ENCODE results near the gene SHLD1. TPM values are rescaled to one million over a fixed set of nuclear protein-coding genes. Genes with fewer than 3 reads are reported as not detected.
A peak's percentile ranks its signal among the peaks of the same experiment; 100 is the strongest.

SHLD1 gene
- total and polyA plus RNA-seq, 2 donors (not counting 1 experiment from before 2014, with no cell fraction given), result 3.3 to 4.2 TPM

DNA sequence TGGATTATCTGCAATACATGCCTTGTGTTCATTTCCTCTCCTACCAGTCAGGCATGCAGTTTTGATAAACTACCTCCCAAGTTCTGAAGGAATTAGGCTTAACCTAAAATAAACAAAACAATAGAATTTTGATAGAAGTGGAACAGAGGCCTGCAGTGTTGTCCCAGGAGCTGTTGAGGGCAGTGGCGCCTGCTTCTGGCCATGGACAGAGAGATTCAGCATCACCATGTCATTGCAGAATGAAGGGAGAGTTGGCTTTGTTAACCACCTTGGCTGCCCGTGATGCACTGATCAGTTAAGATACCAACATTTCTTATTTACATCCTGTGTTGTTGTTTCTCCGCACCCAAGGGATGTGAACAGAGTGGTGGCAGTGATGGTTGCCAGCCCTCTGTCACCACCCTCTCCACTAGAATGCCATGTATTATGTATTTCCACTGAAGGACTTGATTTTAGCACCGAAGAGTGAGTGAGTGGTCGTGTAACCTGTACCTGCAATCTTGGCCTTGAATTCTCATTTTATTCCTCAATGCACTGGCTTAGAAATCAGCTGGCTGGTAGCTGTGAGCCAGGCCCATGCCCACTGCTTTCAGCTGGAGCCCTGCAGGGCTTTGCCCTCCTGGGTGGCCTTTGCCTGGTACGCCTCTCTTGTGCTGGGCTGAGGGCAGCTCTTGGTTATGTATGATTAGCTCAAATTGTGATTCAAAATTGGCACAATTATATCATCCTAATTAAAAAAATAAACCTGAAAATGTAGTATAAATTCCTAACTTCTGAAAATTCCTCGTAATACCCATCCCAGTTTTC is 56.5 kb downstream of the SHLD1 start:
- H3K9ac ChIP-seq (ENCODE audit: insufficient read depth, low read length), result no peak overlapping the region
- DNase-seq (ENCODE audit: low read depth in 2 of 2), result no peak
- TF ChIP-seq CTCF (conservative IDR thresholded peaks at IDR 0.05 in 1 of 2, IDR thresholded peaks at IDR 0.05 in 1 of 2; ENCODE audit: low read depth in 1 of 2, low read length in 2 of 2) (peak in 1 of 2 donors; percentile 26), EZH2 (IDR thresholded peaks at IDR 0.05; ENCODE audit: low read length, missing control alignments) (no peak)
- H3K4me3 ChIP-seq (replicated peaks in 1 of 4; ENCODE audit: control extremely low read depth in 1 of 4, insufficient read depth in 1 of 4, low read depth in 3 of 4, low read length in 4 of 4), result no peak overlapping the region
- no peak overlapping the region for H2AFZ ChIP-seq (ENCODE audit: low read length)
- H3K79me2 ChIP-seq (ENCODE audit: control insufficient read depth, insufficient read depth, low read length), result no peaks in the 10 kb centered on the region
- no peaks in the 10 kb centered on the region for H3K36me3 ChIP-seq (ENCODE audit: control insufficient read depth, insufficient read depth, low read length)
- no peaks in the 10 kb centered on the region for H3K27me3 ChIP-seq (ENCODE audit: control insufficient read depth, insufficient read depth, low read length)
- no peaks in the 10 kb centered on the region for H3K9me3 ChIP-seq (ENCODE audit: control insufficient read depth, insufficient read depth, low read depth, low read length)
- H3K4me1 ChIP-seq (ENCODE audit: control insufficient read depth, extremely low read depth, insufficient read depth, low read length), result peaks cover 3% of the 10 kb centered on the region
- no peak overlapping the region for H3K4me2 ChIP-seq (ENCODE audit: extremely low read depth, insufficient read depth, low read length)
- H3K27ac ChIP-seq (ENCODE audit: insufficient read depth, low read length), result no peak overlapping the region
- no peaks in the 10 kb centered on the region for H4K20me1 ChIP-seq (ENCODE audit: control insufficient read depth, extremely low read depth, insufficient read depth, low read length)

- Histone ChIP-seq H3K36me3 (ENCODE audit: control insufficient read depth, insufficient read depth, low read length) (no peaks in the 10 kb centered on the region), H4K20me1 (ENCODE audit: control insufficient read depth, extremely low read depth, insufficient read depth, low read length) (no peaks in the 10 kb centered on the region), H3K4me1 (ENCODE audit: control insufficient read depth, extremely low read depth, insufficient read depth, low read length) (peaks cover 3% of the 10 kb centered on the region), H3K79me2 (ENCODE audit: control insufficient read depth, insufficient read depth, low read length) (no peaks in the 10 kb centered on the region), H2AFZ (ENCODE audit: low read length) (no peak overlapping the region), H3K9me3 (ENCODE audit: control insufficient read depth, insufficient read depth, low read depth, low read length) (no peaks in the 10 kb centered on the region), H3K4me3 (replicated peaks in 1 of 4; ENCODE audit: control extremely low read depth in 1 of 4, insufficient read depth in 1 of 4, low read depth in 3 of 4, low read length in 4 of 4) (no peak overlapping the region), H3K9ac (ENCODE audit: insufficient read depth, low read length) (no peak overlapping the region), H3K4me2 (ENCODE audit: extremely low read depth, insufficient read depth, low read length) (no peak overlapping the region), H3K27ac (ENCODE audit: insufficient read depth, low read length) (no peak overlapping the region), H3K27me3 (ENCODE audit: control insufficient read depth, insufficient read depth, low read length) (no peaks in the 10 kb centered on the region)
- TF ChIP-seq CTCF (conservative IDR thresholded peaks at IDR 0.05 in 1 of 2, IDR thresholded peaks at IDR 0.05 in 1 of 2; ENCODE audit: low read depth in 1 of 2, low read length in 2 of 2), result no peak
- TF ChIP-seq EZH2 (IDR thresholded peaks at IDR 0.05; ENCODE audit: low read length, missing control alignments), result no peak
- no peak for DNase-seq (ENCODE audit: low read depth in 2 of 2)
Measured at GRCh38 chr20:5807431-5807830, 57.2 kb downstream of the SHLD1 start.

GRCh38 chr20:5808901-5809300 is 58.7 kb downstream of the SHLD1 start:
- TF ChIP-seq EZH2 (IDR thresholded peaks at IDR 0.05; ENCODE audit: low read length, missing control alignments), result no peak
- TF ChIP-seq CTCF (conservative IDR thresholded peaks at IDR 0.05 in 1 of 2, IDR thresholded peaks at IDR 0.05 in 1 of 2; ENCODE audit: low read depth in 1 of 2, low read length in 2 of 2), result no peak
- no peaks in the 10 kb centered on the region for H3K27me3 ChIP-seq (ENCODE audit: control insufficient read depth, insufficient read depth, low read length)
- H4K20me1 ChIP-seq (ENCODE audit: control insufficient read depth, extremely low read depth, insufficient read depth, low read length), result no peaks in the 10 kb centered on the region
- no peaks in the 10 kb centered on the region for H3K9me3 ChIP-seq (ENCODE audit: control insufficient read depth, insufficient read depth, low read depth, low read length)
- H3K4me1 ChIP-seq (ENCODE audit: control insufficient read depth, extremely low read depth, insufficient read depth, low read length), result peaks cover 3% of the 10 kb centered on the region
- no peaks in the 10 kb centered on the region for H3K36me3 ChIP-seq (ENCODE audit: control insufficient read depth, insufficient read depth, low read length)
- no peak overlapping the region for H3K4me2 ChIP-seq (ENCODE audit: extremely low read depth, insufficient read depth, low read length)
- no peak overlapping the region for H3K27ac ChIP-seq (ENCODE audit: insufficient read depth, low read length)
- no peak overlapping the region for H2AFZ ChIP-seq (ENCODE audit: low read length)
- H3K9ac ChIP-seq (ENCODE audit: insufficient read depth, low read length), result no peak overlapping the region
- H3K79me2 ChIP-seq (ENCODE audit: control insufficient read depth, insufficient read depth, low read length), result no peaks in the 10 kb centered on the region
- DNase-seq (ENCODE audit: low read depth in 2 of 2), result no peak
- H3K4me3 ChIP-seq (replicated peaks in 1 of 4; ENCODE audit: control extremely low read depth in 1 of 4, insufficient read depth in 1 of 4, low read depth in 3 of 4, low read length in 4 of 4), result no peak overlapping the region
